PFSK-1 (cell line): ENCODE results near the gene ZHX3.

Source experiments
- FOXP2 ChIP-seq: optimal IDR thresholded peaks from 2 replicates; pipeline ENCODE3; 2011; ENCODE audit warnings: borderline replicate concordance, control low read depth, inconsistent platforms; ENCODE audit not compliant: insufficient read depth; ENCODE audit errors: extremely low read length, extremely low read depth
- POLR2AphosphoS5 ChIP-seq: IDR thresholded peaks from 2 replicates; pipeline ENCODE4 v1.6.1; 2012; ENCODE audit warnings: low read depth, mild to moderate bottlenecking, control low read depth, low read length, moderate library complexity
- REST ChIP-seq, 2 experiments: IDR thresholded peaks; 2 replicates each; pipeline versions ENCODE4 v1.6.1 to v1.8.0; 2011 to 2012; ENCODE audit warnings: low read depth in 2 of 2, low read length in 2 of 2, control low read depth in 1 of 2, inconsistent platforms in 1 of 2, mild to moderate bottlenecking in 1 of 2, moderate library complexity in 1 of 2; ENCODE audit not compliant: insufficient read depth in 1 of 2
- SIN3A ChIP-seq: IDR thresholded peaks from 2 replicates; pipeline ENCODE4 v1.6.1; 2012; ENCODE audit warnings: mild to moderate bottlenecking, low read length, moderate library complexity, borderline replicate concordance; ENCODE audit not compliant: insufficient read depth
- TAF1 ChIP-seq: IDR thresholded peaks from 2 replicates; pipeline ENCODE4 v1.6.1; 2012; ENCODE audit warnings: low read length, control low read depth, borderline replicate concordance; ENCODE audit not compliant: insufficient read depth

Gene ZHX3

GRCh38 chr20:41175201-41175651 is 142.3 kb downstream of the ZHX3 start:
- no peak for TF ChIP-seq POLR2AphosphoS5
- TF ChIP-seq SIN3A: no peak
- TF ChIP-seq TAF1: no peak
- TF ChIP-seq REST (IDR thresholded peaks at IDR 0.05; ENCODE audit: insufficient read depth in 1 of 2, low read depth in 2 of 2, low read length in 2 of 2): no peak
- no peak for TF ChIP-seq FOXP2

- TF ChIP-seq FOXP2: no peak
- TF ChIP-seq TAF1: no peak
- TF ChIP-seq REST (IDR thresholded peaks at IDR 0.05; ENCODE audit: insufficient read depth in 1 of 2, low read depth in 2 of 2, low read length in 2 of 2): no peak
- no peak for TF ChIP-seq POLR2AphosphoS5
- no peak for TF ChIP-seq SIN3A
These were observed 142.7 kb downstream of the ZHX3 start for GRCh38 chr20:41174782-41175181.

- TF ChIP-seq POLR2AphosphoS5: no peak
- no peak for TF ChIP-seq REST (IDR thresholded peaks at IDR 0.05; ENCODE audit: insufficient read depth in 1 of 2, low read depth in 2 of 2, low read length in 2 of 2)
- TF ChIP-seq FOXP2: no peak
- no peak for TF ChIP-seq TAF1
- TF ChIP-seq SIN3A: no peak
These were observed 143.2 kb downstream of the ZHX3 start for GRCh38 chr20:41174373-41174772.

GRCh38 chr20:41173791-41174341 is 143.7 kb downstream of the ZHX3 start:
- no peak for TF ChIP-seq FOXP2
- no peak for TF ChIP-seq REST (IDR thresholded peaks at IDR 0.05; ENCODE audit: insufficient read depth in 1 of 2, low read depth in 2 of 2, low read length in 2 of 2)
- TF ChIP-seq TAF1: no peak
- TF ChIP-seq SIN3A: no peak
- TF ChIP-seq POLR2AphosphoS5: no peak
